PC-3 (cell line): Measurements from ENCODE around the gene GRM1. TPM values are rescaled to one million over a fixed set of nuclear protein-coding genes. Genes with fewer than 3 reads are reported as not detected.

Experiments
- ATAC-seq: fragments of 200-7000 bp; cut with Tn5 transposase; 2 replicates; pipeline ENCODE4 v1.9.1; 2020; ENCODE audit warnings: mild to moderate bottlenecking, moderate library complexity
- BruUV-seq: library from RNA; stranded (reverse); fragments of 400-500 nt; replicated peaks from 2 replicates; lab custom pipeline; 2021; lab: Mats Ljungman, UMichigan
- CTCF ChIA-PET: fragments of 300-600 bp; sonication (Branson Sonifier 250); formaldehyde crosslinking; loops from one replicate; lab custom pipeline; 2022; ENCODE audit warnings: antibody characterized with exemption; lab: Charles Lee
- POLR2A ChIA-PET: fragments of 300-600 bp; sonication (Branson Sonifier 250); formaldehyde crosslinking; loops from one replicate; lab custom pipeline; 2022; ENCODE audit warnings: antibody characterized with exemption; ENCODE audit not compliant: unreplicated experiment; lab: Charles Lee
- DNase-seq: peaks from one replicate; pipeline ENCODE4 v3.0.0-alpha.2; 2015
- H2AFZ ChIP-seq: fragments of 300-600 bp; sonication (generic); 2 replicates; pipeline ENCODE4 v1.6.0; 2016; ENCODE audit warnings: antibody characterized with exemption, low read length
- H3F3A ChIP-seq: fragments of 300-600 bp; sonication (generic); one replicate; pipeline ENCODE4 v1.6.0; 2017; ENCODE audit warnings: antibody characterized with exemption, low read length, control low read depth, mild to moderate bottlenecking; ENCODE audit not compliant: unreplicated experiment
- H3K27ac ChIP-seq: fragments of 300-600 bp; sonication (generic); 2 replicates; pipeline ENCODE4 v1.5.1; 2016; ENCODE audit warnings: mild to moderate bottlenecking, low read length
- H3K27me3 ChIP-seq: fragments of 300-600 bp; sonication (generic); 2 replicates; pipeline ENCODE4 v1.6.1; 2016; ENCODE audit warnings: low read length, mixed read lengths
- H3K36me3 ChIP-seq: fragments of 300-600 bp; sonication (generic); 2 replicates; pipeline ENCODE4 v1.6.1; 2016; ENCODE audit warnings: low read depth, mixed run types, low read length, mixed read lengths
- H3K4me1 ChIP-seq: fragments of 300-600 bp; sonication (generic); 2 replicates; pipeline ENCODE4 v1.5.1; 2016; ENCODE audit warnings: low read length; ENCODE audit not compliant: insufficient read depth
- H3K4me2 ChIP-seq: fragments of 300-600 bp; sonication (generic); 2 replicates; pipeline ENCODE4 v1.6.0; 2016; ENCODE audit warnings: low read length
- H3K4me3 ChIP-seq: fragments of 300-600 bp; sonication (generic); 2 replicates; pipeline ENCODE4 v1.5.1; 2016; ENCODE audit warnings: mild to moderate bottlenecking, low read length, mixed read lengths
- H3K79me2 ChIP-seq: fragments of 300-600 bp; sonication (generic); 2 replicates; pipeline ENCODE4 v1.6.1; 2017; ENCODE audit warnings: low read length, mixed read lengths
- H3K9ac ChIP-seq: fragments of 300-600 bp; sonication (generic); 2 replicates; pipeline ENCODE4 v1.6.0; 2016; ENCODE audit warnings: mild to moderate bottlenecking, low read length
- H3K9me2 ChIP-seq: fragments of 300-600 bp; sonication (generic); replicated peaks from 2 replicates; pipeline ENCODE4 v1.6.1; 2016; ENCODE audit warnings: mixed run types, low read length, mixed read lengths
- H3K9me3 ChIP-seq: fragments of 300-600 bp; sonication (generic); 2 replicates; pipeline ENCODE4 v1.6.1; 2016; ENCODE audit warnings: low read length, mixed read lengths
- H4K20me1 ChIP-seq: fragments of 300-600 bp; sonication (generic); 2 replicates; pipeline ENCODE4 v1.6.1; 2016; ENCODE audit warnings: low read length, mixed read lengths
- EZH2 ChIP-seq: fragments of 300-600 bp; sonication (generic); IDR thresholded peaks from one replicate; pipeline ENCODE4 v1.6.1; 2017; ENCODE audit warnings: antibody characterized with exemption, mild to moderate bottlenecking, low read length; ENCODE audit not compliant: unreplicated experiment
- EZH2phosphoT487 ChIP-seq: fragments of 300-600 bp; sonication (generic); IDR thresholded peaks from 2 replicates; pipeline ENCODE4 v1.6.1; 2018; ENCODE audit warnings: mild to moderate bottlenecking, antibody characterized with exemption, low read length, borderline replicate concordance
- intact Hi-C: fragments of 100-400 bp; cut with micrococcal nuclease; formaldehyde crosslinking; loops from 2 replicates; pipeline ENCODE4 v1.9.0; 2023
- total RNA-seq: library from RNA; depleted of rRNA; stranded (reverse); fragments of >200 nt; gene quantifications from 2 replicates; pipeline ENCODE4 v1.2.3, GENCODE V29; 2014
- TF ChIP-seq, protein P1 (sequence below): fragments of 300-600 bp; sonication (generic); conservative IDR thresholded peaks from 2 replicates; pipeline ENCODE4 v1.5.1; 2017; ENCODE audit warnings: antibody characterized with exemption, low read depth, mild to moderate bottlenecking, low read length

GRM1 gene
- total RNA-seq, 1 experiment from 2014 or later, result 0.11 TPM

- no peak overlapping the region for H3K27ac ChIP-seq
- ATAC-seq, result no peak
- H2AFZ ChIP-seq, result no peak overlapping the region
- peaks cover 9% of the 10 kb centered on the region for H3K4me1 ChIP-seq
- no TSS peak for BruUV-seq
- no peaks in the 10 kb centered on the region for H3K9me3 ChIP-seq
- H3K79me2 ChIP-seq, result no peaks in the 10 kb centered on the region
- TF ChIP-seq EZH2, result no peak
- no peaks in the 10 kb centered on the region for H3F3A ChIP-seq
- no peaks in the 10 kb centered on the region for H3K9me2 ChIP-seq
- CTCF ChIA-PET, result no interaction called here
- no peak overlapping the region for H3K4me2 ChIP-seq
- H3K36me3 ChIP-seq, result no peaks in the 10 kb centered on the region
- H3K27me3 ChIP-seq, result peaks cover 6% of the 10 kb centered on the region; the same call in 1 of the 2 replicates
- POLR2A ChIA-PET, result no interaction called here
- H3K9ac ChIP-seq, result no peak overlapping the region
- H3K4me3 ChIP-seq, result no peak overlapping the region
- intact Hi-C loops, result no loop called here
- no peaks in the 10 kb centered on the region for H4K20me1 ChIP-seq
- no peak for DNase-seq
These were observed 306.5 kb downstream of the GRM1 start for GRCh38 chr6:146335336-146335735.

GRCh38 chr6:146336191-146336590 is 307.3 kb downstream of the GRM1 start:
- CTCF ChIA-PET, result no interaction called here
- ATAC-seq (no peak), DNase-seq (no peak)
- no peak for TF ChIP-seq EZH2
- TF ChIP-seq EZH2phosphoT487, result no peak
- TF ChIP-seq, protein P1, sequence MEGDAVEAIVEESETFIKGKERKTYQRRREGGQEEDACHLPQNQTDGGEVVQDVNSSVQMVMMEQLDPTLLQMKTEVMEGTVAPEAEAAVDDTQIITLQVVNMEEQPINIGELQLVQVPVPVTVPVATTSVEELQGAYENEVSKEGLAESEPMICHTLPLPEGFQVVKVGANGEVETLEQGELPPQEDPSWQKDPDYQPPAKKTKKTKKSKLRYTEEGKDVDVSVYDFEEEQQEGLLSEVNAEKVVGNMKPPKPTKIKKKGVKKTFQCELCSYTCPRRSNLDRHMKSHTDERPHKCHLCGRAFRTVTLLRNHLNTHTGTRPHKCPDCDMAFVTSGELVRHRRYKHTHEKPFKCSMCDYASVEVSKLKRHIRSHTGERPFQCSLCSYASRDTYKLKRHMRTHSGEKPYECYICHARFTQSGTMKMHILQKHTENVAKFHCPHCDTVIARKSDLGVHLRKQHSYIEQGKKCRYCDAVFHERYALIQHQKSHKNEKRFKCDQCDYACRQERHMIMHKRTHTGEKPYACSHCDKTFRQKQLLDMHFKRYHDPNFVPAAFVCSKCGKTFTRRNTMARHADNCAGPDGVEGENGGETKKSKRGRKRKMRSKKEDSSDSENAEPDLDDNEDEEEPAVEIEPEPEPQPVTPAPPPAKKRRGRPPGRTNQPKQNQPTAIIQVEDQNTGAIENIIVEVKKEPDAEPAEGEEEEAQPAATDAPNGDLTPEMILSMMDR, result no peak
- intact Hi-C loops, result no loop called here
- Histone ChIP-seq H3K79me2 (no peaks in the 10 kb centered on the region), H3K4me3 (no peak overlapping the region), H3K4me1 (peaks cover 9% of the 10 kb centered on the region), H3K9me3 (no peaks in the 10 kb centered on the region), H3K27me3 (peaks cover 6% of the 10 kb centered on the region; the same call in 1 of the 2 replicates), H2AFZ (no peak overlapping the region), H3K27ac (no peak overlapping the region), H3K36me3 (no peaks in the 10 kb centered on the region), H3K4me2 (no peak overlapping the region), H3K9me2 (no peaks in the 10 kb centered on the region), H3F3A (no peaks in the 10 kb centered on the region), H4K20me1 (no peaks in the 10 kb centered on the region), H3K9ac (no peak overlapping the region)
- POLR2A ChIA-PET, result no interaction called here
- no TSS peak for BruUV-seq

- CTCF ChIA-PET, result no interaction called here
These were observed 308.5 kb downstream of the GRM1 start for GRCh38 chr6:146337376-146337775.

More at GRCh38 chr6:146337376-146337775, 308.5 kb downstream of the GRM1 start:
- ATAC-seq (no peak), DNase-seq (no peak)
- Histone ChIP-seq H3K4me3 (no peak overlapping the region), H2AFZ (no peak overlapping the region), H3K4me1 (peaks cover 9% of the 10 kb centered on the region), H4K20me1 (no peaks in the 10 kb centered on the region), H3K36me3 (no peaks in the 10 kb centered on the region), H3K4me2 (no peak overlapping the region), H3K79me2 (no peaks in the 10 kb centered on the region), H3K27ac (no peak overlapping the region), H3K27me3 (peaks cover 5% of the 10 kb centered on the region; the same call in 1 of the 2 replicates), H3F3A (no peaks in the 10 kb centered on the region), H3K9ac (no peak overlapping the region), H3K9me3 (no peaks in the 10 kb centered on the region), H3K9me2 (no peaks in the 10 kb centered on the region)
- TF ChIP-seq EZH2phosphoT487, result no peak
- TF ChIP-seq, protein P1, result no peak
- TF ChIP-seq EZH2, result no peak
- intact Hi-C loops, result no loop called here
- no TSS peak for BruUV-seq
- POLR2A ChIA-PET, result no interaction called here
